Amygdala (tissue), 56 donors: ENCODE data around the gene CLEC6A.
"Not testable (repeated sequence)": the region's sequence is repeated elsewhere in the genome, so short reads cannot be mapped to it uniquely, and the experiment has no call there.

Source experiments
- DNase-seq, 56 donors: peaks; one replicate each; lab custom pipeline; 2025; lab: John Stamatoyannopoulos, UW

Gene CLEC6A

DNA sequence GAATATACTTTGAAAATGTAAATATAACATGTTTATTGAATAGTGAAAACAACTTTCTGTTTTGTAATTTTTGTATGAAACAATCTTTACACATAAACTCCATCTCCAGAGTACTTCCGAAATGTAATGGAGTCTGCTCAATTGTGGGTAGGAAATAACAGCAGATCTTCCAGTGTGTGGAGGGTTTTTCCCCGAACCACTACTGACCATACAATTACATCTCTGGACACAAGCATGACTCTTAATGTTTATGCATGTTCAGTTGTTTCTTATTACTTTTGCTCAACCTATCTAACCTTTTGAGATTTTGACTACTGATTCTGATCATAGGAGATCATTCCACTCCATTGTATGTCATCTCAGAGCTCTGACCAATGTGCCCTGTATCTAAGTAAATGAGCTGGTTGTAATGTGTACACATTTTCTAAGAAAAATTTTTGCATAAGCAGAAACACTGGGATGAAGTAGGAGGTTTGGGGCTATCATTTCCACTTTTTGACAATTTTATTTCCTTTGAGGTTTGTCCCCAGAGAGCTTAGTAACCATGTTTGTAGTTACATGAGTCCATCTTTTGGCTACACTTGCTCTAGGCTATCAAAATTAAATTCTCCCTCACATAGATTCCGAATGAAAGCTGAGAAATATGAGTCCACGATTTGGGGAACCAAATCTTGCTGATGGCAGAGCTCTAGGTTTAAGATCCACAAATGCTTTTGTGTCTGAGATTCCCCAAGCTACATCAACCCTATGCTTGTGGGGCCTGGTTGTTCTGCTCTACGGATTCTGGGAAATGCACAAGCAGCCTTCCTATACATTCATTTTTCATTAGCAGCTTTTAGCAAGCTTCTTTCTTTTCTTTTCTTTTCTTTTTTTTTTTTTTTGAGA lies 36.1 kb downstream of the CLEC6A start:
- no peak for DNase-seq

DNA sequence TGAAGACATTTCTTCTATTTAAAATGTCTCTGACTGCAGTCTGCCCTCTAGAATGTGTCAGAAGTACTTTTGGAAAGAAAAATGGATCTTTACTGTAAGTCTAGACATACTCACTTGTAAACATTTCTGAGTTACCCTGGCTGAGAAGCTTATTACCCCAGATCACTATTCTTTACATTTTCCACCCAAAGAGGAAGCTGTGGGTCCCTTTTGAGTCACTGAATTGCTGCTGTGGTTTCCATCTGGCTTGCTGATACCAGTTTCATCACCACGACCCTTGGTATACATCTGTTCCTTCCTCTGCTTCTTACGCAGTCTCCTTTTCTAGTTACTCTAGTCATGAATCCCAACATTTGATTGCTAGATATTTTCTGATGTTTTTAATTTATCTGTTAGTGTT lies 37.3 kb downstream of the CLEC6A start:
- peak in 4 of 56 donors; percentile 1 to 23 (median 7) for DNase-seq

GRCh38 chr12:8495671-8496070 lies 39.9 kb downstream of the CLEC6A start:
- not testable (repeated sequence) for DNase-seq

DNA sequence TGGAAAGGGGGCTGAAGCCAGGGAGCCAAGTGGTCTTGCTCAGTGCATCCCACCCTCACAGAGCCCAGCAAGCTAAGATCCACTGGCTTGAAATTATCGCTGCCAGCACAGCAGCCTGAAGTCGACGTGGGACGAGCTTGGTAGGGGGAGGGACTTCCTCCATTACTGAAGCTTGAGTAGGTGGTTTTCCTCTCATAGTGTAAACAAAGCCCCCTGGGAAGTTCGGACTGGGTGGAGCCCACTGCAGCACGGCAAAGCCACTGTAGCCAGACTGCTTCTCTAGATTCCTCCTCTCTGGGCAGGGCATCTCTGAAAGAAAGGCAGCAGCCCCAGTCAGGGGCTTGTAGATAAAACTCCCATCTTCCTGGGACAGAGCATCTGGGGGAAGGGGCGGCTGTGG lies 40.3 kb downstream of the CLEC6A start:
- DNase-seq, result not testable (repeated sequence)

DNA sequence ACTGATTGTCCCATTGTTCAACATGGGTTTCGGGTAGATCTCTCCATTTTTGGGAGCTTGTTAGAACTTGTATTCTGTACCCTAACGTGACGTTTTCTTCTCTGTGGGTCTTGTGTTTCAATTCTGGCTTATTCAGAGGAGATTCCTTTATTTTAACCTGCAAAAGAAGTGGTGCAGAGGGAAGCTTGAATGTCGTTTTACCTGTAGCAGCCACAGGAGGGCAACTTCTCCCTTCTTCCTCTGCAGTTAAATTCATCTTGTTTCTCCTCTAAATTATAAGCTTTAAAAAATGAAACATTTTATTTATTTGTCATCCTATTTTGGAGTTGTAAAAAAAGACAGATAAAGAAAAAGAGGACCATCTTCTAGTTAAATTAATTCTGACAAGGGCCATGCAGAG lies 43.9 kb downstream of the CLEC6A start:
- no peak for DNase-seq

GRCh38 chr12:8501720-8502119 lies 46.0 kb downstream of the CLEC6A start:
- DNase-seq, result no peak

- no peak for DNase-seq
Observed at GRCh38 chr12:8504351-8504750, 48.6 kb downstream of the CLEC6A start.

DNA sequence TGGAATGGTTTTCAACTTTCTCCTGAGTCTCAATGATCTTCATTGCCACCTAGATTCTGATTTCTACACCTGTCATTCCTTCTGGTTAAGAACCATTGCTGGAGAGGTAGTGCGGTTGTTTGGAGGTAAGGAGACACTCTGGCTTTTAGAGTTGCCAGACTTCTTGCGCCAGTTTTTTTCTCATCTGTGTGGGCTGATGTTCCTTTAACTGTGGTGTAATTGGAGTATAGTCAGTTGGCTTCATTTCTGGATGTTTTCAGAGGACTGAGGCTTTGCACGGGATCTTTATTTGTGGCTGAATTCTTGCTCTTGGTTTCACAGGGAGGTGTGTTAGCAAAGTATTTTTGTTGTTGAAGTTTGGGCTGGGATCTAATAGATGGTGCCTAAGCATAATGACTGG lies 51.8 kb downstream of the CLEC6A start:
- no peak for DNase-seq

- DNase-seq, result no peak
Observed at GRCh38 chr12:8508223-8508622, 52.5 kb downstream of the CLEC6A start.

GRCh38 chr12:8508910-8509841 lies 53.4 kb downstream of the CLEC6A start:
- no peak for DNase-seq

- DNase-seq, result no peak
Observed at GRCh38 chr12:8513256-8513655, 57.5 kb downstream of the CLEC6A start, which contains the start of gene CLEC4D. Gene CLEC4D, plus strand, starts transcription at chr12:8513503. Its CDS starts 230 bp downstream, at chr12:8513733.

- no peak for DNase-seq
Observed at GRCh38 chr12:8517971-8518370, 62.2 kb downstream of the CLEC6A start.

DNA sequence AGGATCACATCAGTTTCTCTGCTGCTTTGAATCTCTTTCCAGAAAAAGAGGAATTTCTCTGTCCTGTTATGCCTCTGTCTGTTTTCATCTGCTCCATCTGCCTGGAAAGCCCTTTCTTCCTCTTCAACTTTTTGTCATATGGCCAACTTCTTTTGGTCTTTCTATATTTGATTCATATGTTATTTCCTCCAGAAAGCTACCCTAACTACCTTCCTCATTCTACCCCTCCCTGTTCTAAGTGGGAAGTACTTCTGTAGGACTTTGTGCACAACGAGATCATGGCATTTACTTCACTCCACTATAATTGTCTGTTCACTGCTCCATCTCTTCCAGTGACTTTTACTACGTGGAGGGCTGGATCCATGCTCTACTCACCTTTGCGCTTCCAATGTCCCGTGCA lies 63.4 kb downstream of the CLEC6A start:
- DNase-seq, result no peak

- no peak for DNase-seq
Observed at GRCh38 chr12:8527250-8528130, 71.7 kb downstream of the CLEC6A start.
